Measurements from ENCODE around the gene IFNLR1.
"Not testable (repeated sequence)": the region's sequence is repeated elsewhere in the genome, so short reads cannot be mapped to it uniquely, and the experiment has no call there.

Gene IFNLR1

DNA sequence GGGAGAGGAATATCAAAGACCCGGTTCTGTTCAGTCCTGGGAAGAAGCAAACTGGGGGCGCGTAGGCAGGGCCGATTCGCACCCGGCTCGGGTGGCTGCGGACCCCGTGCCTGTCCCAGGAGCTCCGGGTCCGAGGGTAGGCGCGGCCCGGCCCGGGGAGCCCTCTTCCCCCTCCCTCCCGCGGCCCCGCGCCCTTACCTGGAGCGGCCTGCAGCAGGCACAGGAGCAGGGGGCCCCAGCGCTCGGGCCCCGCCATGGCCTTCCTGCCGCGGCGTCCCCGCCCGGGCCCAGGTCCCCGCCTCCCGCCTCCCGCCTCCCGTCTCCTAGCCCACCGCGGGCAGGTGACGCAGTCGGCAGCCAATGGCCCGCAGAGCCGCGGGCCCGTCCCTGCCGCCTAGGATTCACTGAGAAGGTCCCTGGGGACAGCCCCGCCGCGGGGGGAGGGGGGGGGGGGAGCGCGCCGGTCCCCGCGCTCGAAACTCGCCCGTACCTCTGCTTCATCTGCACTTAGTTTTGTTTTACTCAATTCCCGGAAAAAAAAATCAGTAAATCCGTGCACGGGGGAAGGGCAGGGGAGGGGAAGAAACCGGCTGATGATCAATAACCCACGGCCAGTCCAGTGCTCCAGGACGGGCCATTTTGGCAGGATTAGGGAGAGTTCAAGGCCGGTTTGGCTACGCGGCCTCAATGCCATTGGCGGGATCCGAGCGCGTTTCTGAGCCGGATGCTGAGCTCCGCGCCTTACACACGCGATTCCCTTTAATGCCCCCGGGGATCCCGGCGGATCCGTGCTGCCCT lies at the start of gene IFNLR1:
Gene IFNLR1, minus strand, starts transcription at position 297 of the 798 bp plus-strand sequence. Its CDS starts 41 bp downstream, at position 256.
- DNase-seq = peak; percentile 34

DNA sequence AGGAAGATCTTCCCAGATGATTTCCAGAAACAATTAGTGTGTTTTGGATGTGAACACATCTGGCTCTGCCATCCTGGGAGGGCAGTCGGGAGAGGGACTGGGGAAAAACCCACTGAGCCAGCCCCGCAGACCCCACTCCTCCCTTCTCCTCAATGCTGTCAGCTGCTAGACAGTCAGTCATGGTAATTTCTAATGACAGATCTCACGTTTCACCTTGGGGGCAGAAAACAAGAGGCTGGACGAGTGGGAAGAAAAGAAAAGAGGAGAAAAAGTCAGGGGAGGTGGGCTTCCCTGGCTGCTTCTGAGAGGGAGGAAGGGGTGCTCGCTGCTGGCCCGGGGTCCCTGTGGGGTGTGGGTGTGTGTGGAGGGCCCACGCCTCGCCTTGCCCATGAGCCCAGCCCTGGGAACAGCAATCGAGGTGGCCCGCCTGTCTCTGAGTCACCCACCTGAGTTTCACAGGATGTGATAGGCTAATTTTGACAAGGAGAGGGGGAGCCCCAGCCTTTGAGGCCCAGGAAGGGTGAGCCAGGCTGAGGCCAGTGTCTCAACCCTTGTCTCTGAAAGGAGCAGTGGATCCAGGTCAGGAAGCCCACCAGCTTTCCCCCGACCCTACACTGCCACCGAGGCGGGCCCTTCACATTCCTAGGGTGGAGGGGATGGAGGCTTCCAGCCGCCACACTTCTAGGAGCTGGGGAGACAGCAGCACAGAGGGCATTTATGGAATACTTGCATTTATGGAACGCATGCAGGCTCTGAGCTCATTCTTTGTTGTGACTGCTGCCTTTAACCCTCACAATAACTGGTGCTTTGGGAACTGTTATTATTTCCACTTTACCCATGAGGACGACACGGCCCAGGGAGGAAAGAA lies 49.1 kb upstream of the IFNLR1 start:
- DNase-seq = no peak

DNA sequence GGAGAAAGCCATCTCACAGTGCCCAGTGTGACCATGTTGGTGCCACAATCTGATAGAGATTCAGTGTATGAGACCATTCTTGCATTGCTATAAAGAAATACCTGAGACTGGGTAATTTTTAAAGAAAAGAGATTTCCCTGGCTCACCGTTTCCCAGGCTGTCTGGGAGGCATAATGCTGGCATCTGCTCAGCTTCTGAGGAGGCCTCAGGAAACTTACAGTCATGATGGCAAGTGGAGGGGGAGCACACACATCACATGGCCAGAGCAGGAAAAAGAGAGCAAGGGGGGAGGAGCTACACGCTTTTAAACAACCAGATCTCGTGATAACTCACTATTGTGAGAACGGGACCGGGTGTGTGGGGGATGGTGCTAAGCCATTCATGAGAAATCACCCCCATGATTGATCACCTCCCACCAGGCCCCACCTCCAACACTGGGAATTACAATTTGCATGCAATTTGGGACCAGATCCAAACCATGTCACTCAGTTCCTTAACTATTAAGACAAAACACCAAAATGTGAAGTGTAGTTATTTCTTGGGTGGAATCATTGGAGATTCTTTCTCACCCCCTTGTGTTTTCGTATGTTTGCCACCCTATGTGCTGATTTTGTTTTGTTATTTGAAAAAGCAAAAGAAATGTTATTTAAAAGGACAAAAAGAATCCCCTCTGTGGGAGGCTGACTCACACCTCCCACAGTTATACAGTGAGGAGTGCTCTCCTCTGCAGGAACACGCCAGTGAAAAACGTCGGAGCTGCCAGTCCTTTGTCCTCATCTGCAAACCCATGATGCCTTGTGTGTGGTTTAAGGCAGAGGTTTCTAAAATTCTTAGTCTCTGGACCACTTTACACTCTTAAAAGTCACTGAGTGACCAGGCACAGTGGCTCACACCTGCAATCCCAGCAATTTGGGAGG lies 46.9 kb upstream of the IFNLR1 start:
- DNase-seq = no peak

DNA sequence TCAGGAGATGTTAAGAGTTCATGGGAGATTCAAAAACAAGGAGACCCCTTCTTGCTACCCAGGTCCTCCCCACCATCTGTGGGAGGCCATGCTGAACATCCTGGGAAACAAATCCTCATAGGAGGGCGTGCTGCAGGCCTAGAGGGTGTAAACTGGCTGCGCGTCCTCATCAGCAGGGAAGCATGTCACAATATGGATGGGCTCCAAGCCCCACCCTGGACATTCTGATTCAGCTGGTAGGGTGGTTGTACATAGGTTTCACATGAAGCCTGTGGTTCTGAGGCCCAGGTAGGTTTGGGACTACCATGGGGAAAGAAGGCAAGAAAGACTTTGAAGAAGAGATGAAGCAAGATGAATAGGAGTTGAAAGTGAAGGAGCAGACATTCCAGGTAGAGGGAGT lies 44.6 kb upstream of the IFNLR1 start:
- DNase-seq = no peak

DNA sequence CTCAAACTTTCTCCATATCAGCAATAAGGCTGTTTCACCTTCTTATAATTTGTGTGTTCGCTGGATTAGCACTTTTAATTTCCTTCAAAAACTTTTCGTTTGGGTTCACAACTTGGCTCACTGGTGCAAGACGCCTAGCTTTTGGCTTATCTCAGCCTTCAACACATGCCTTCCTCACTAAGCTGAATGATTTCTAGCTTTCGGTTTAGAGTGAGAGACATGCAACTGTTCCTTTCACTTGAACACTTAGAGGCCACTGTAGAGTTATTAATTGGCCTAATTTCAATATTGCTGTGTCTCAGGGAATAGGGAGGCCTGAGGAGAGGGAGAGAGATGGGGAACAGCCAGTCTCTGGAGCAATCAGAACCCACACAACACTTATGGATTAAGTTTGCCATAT lies 41.2 kb upstream of the IFNLR1 start:
- DNase-seq = no peak

DNA sequence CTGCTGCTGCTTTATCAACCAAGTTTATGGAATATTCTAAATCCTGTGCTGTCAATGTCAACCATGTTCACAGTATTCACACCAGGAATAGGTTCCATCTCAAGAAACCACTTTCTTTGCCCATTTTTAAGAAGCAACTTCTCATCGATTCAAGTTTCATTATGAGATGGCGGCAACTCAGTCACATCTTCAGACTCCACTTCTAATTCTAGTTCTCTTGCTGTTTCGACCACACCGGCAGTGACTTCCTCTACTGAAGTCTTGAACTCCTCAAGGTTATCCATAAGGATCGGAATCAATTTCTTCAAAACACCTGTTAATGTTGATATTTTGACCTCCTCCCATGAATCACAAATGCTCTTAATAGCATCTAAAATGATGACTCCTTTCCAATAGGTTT lies 39.7 kb upstream of the IFNLR1 start:
- DNase-seq = no peak

DNA sequence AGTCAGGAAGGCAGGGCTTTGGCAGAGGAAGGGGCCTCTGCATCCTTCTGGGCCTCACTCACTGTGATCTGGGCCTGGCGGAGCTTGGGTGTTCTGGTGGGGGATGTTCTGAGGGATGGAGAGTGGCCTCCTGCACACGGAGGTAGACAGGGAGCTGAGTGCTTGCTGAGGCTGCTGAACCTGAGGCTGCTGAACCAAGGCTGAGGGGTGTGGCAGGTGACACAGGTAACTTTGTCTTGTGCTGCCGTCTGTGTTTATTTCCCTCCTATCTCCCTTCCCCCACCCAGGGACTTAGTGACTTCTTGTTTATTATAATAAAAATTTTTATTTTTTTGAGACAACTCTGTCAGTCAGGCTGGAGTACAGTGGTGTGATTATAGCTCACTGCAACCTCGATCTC lies 37.7 kb upstream of the IFNLR1 start:
- DNase-seq = no peak

DNA sequence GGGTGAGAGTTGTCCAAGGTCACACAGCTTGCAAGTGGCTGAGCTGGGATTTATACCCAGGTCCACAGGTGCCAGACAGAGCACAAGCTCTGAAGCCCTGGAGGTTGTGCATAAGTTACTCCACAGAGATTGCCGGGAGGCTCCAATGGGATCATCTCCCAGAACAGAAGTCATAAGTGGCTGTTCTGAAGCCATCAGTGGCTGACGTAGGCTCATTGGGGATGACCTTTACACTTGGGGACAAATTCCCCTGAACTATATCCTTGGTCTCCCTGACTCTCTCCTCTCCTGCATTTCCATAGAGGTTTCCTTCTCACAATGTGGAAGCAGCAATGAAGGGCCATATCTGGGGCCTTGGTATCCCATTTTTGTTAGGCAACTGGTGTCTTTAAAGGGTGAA lies 37.0 kb upstream of the IFNLR1 start:
- DNase-seq = no peak

DNA sequence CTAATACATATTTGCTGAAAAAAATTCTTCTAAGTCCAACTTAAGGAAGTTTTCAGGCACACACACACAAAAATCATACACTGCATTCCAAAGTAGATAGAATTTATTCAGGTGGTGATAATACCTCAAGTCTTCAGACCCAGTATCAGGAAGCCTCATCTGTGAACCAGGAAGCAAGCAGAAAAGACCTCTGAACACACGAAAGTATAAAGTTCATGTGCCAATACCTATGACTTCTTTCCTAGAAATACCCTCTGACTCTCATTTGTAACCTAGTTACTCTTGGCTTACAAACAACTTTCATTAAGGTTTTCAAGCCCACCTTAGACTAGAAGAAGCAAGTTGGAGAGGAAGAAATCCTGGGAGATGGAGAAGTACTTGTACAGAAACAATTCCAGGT lies 35.7 kb upstream of the IFNLR1 start:
- no peak for DNase-seq

DNA sequence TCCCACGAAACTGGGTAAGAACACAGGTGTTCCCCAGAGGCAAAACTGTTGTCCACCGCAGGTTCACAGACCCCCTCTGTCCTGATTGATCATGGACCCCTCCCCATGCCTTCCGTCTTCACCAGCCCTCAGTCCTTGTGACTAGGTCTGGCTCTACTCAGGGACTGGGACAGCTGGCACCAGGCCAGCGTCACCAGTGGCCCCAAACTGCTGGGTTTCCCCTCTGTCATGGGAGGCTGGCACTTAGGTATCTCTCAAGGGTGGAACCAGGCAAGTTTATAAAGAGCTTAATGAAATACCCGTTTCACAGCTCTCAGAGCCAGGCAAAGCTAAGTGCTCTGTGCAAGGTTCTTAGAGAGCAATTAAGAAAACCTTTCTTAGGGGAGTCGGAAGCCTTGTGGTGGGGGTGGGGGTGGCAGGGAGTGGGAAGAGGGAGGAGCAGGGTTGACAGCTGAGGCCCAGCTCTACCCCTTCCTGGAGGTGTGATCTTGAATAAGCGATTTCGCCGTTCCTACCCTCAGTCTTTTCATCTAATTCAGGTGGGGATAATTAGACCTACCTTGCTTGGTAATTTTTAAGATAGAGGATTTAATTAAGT lies 35.0 kb upstream of the IFNLR1 start:
- DNase-seq = no peak

DNA sequence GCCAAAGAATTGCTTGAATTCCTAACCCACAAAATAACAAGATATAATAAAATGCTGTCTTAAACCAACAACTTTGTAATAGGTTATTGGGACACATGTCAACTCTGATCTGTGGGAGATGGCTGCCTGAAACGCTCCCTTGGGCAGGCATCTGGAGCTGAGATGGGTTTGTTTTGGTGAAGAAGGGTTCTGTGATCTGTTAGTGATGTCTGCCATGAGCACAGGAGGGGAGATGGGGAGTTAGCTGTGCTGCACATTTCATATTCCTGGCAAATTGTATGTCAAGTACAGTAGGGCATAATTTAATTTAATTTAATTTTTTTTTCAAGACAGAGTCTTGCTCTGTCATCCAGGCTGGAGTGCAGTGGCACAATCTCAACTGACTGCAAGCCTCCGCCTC lies 34.2 kb upstream of the IFNLR1 start:
- no peak for DNase-seq

DNA sequence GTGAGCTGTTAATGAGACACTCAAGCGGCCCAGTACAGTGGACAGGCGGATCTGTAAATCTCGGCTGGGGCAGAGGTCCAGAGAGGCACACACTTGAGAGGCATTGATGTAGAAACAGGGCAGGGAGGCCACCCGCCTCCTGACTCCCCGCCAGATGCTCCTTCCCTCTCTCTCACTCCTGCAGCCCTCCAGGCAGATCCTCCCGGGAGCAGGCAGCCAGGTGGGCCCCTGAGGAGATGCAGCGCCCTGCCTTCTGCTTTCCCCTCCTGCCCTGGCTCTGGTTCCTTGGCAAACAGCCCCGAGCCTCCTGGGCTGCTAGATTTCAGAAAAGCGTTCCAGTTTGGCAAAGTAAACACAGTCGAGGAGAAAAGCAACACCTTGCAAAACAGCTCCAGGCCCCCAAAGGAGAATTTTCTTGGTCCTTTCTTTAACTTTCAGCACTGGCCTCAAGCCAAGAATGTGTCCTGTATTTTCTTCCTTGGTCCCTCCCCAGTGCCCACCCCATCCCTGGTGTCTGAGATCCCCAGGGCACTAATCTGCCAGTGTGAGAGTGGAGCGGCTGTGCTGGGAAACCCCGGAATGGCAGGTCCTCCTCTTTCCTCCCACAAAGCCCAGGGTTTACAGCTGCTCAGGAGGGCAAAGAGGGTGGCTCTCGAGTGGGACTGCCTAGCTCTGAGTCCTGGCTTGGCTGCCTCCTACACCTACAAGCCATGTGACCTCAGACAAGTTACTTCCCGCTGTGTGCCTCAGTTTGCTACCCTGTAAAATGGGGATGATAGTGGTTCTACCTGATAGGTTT lies 29.4 kb upstream of the IFNLR1 start:
- DNase-seq = no peak

DNA sequence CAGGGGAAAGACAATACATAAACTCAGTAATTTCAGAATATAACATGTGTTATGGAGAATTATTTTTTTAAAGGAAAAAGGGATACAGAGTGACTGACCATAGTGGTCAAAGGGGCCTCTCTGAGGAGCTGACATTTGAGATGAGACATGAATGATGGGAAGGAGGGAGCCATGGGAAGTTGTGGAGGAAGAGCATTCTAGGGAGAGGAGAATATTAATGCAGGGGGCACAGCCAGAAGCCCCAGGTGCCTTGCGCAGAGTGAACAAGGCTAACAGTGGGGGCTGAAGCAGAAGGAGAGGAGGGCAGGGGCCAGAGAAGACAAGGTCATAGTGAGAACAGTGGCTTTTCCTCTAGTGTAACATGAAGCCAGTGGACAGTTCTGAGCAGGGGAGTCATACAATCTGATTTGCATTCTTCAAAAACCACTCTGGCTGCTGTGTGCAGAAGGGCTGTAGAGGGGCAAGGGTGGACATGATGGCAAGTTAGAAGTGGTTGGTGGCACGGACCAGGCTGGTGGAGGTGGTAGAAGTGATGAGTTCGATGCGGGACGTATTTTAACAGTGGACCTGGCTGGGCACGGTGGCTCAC lies 28.2 kb upstream of the IFNLR1 start:
- DNase-seq = no peak

DNA sequence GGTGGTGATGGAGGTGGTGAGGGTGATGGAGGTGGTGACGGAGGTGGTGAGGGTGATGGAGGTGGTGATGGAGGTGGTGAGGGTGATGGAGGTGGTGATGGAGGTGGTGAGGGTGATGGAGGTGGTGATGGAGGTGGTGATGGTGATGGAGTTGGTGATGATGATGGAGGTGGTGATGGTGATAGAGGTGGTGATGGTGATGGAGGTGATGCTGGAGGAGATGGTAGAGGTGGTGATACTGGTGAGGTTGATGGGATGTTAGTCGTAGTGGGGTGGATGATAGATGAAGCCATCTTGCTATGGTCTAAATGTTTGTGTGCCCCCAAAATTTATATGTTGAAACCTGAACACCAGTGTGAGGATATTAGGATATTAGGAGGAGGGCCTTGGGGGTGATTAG lies 25.3 kb upstream of the IFNLR1 start:
- no peak for DNase-seq

DNA sequence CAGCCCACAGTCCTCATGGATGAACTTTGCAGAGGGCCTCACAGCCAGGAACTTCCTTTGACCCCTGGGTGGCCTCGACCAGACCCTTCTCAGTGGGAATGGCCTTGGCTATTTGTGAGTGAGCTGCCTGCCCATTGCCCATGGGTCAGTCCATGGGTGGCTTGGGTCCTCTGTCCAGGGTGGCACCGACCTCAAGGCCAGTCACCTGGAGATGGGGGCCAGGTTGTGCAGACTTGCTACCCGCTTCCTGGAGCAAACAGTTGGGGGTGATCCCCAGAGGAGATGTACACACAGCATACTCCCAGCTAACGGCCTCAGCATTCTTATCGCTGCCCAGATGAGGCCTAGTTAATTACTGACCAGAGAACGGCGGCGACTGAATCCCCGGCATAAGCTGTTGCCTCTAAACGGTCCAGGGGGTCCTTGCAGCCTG lies 23.1 kb upstream of the IFNLR1 start:
- DNase-seq = no peak

DNA sequence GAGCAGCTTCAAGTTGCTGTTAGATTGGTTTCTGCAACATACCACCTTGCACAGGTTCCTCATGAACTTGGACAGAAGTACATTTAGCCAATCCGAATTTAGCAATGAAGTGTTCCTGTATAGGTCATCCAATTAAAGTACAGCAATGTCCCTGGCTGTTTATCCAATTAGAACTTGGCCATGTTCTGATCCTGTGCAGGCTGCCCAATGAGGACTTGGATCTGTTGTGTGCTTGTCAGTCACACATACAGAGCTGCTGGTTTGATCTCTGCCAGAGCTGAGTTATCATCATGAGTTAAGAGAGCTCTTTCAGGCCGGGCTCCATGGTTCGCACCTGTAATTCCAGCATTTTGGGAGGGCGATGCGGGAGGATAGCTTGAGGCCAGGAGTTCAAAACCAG lies 22.0 kb upstream of the IFNLR1 start:
- DNase-seq = no peak

DNA sequence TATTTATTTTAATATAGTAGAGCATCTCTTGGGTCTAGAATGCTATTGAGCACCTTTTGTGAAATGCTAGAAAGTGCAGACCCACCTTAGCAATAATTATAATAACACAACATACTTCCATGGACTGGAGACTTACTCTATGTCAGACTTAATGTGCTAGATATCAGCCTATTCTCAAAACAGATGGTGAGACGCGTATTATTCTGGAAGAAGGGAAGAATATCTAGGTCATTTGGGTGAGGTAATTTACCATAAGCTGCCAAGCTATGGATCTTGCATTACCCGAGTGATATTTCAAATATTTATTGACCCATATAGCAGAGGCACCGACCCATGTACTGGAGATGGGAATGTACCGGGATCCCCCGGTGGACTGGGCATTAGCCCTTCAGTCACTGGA lies 20.6 kb upstream of the IFNLR1 start:
- DNase-seq = no peak

DNA sequence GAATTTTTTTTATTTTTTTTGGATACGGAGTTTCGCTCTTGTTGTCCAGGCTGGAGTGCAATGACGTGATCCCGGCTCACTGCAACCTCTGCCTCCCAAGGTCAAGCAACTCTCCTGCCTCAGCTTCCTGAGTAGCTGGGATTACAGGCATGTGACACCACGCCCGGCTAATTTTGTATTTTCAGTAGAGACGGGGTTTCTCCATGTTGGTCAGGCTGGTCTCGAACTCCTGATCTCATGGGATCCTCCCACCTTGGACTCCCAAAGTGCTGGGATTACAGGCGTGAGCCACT lies 20.3 kb upstream of the IFNLR1 start:
- DNase-seq = not testable (repeated sequence)

DNA sequence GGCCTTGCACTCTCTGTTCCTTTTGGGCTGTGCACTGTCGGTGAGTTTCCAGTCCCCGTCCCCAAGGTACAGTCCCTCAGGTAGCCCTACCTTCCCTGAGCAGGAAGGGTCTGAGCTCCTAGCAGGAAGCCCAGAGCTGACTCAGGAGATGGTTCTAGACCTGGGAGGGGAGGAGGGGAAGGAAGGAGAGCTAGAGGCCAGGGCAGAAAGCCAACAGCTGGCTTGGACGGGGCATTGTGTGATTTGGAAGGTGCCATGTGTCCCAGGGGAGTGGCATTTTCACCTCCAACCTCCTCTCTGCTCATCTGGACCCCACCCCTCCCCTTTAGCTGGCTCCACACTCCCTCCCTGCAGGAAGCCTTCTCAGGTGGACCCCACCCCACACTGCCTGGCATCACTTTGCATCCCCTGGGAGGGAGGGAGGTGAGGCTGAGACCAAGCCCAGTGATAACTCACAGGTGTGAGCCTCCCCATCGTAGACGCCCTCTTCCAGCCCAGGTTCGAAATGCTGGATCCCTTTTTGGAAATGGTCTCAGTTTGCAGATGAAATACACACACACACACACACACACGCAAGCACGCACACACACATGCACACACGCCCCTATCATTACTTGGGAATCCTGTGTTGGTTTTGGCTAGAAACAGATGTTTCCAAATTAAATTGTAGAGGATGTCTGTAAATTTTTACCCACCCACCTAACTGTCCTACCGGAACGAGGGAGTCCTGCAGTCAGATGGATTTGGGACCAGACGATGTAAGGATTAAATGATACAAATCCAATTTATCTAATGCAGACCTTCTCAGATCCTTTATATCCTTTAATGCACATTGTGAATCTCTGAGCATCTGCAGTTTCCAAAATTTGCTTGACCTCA lies 19.7 kb upstream of the IFNLR1 start:
- no peak for DNase-seq

DNA sequence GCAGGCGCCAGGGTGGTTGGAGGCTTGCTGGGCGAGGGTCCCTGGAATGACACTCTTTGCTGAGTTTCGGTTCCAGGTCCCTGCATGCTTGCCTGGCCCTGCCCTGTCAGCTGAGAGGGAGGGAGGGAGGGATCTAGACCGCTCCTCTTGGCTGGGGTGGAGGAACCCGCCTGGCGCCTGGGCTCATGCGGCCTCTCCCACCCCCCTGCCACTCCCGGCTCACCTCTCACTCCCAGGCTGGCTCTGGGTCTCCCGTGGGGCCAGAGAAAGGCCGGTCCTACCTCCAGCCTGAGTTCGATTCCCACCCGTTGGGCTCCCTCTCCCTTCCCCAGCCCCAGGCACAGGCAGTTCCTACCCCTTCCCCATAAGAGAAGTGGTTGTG lies 19.0 kb upstream of the IFNLR1 start:
- no peak for DNase-seq

Measured in midbrain (tissue), 1 donor.